ENCODE measurements around the gene C18orf63. TPM values are rescaled to one million over a fixed set of nuclear protein-coding genes. Genes with fewer than 3 reads are reported as not detected.
"Not testable (repeated sequence)": the region's sequence is repeated elsewhere in the genome, so short reads cannot be mapped to it uniquely, and the experiment has no call there.

C18orf63 gene
- not detected in 2 replicates for total RNA-seq (2014; rRNA removed; shearing (Covaris generic))

GRCh38 chr18:74315464-74316256 lies at the start of gene C18orf63:
C18orf63 (plus strand) TSS chr18:74315839; CDS start chr18:74317866, 2,027 bp downstream.
- no peak for DNase-seq (ENCODE audit: low read depth)

GRCh38 chr18:74266161-74266560 lies 49.5 kb upstream of the C18orf63 start:
- DNase-seq (ENCODE audit: low read depth): peak; percentile 4

GRCh38 chr18:74268175-74268574 lies 47.5 kb upstream of the C18orf63 start:
- no peak for DNase-seq (ENCODE audit: low read depth)

- DNase-seq (ENCODE audit: low read depth): no peak
Observed at GRCh38 chr18:74268933-74269620, 46.6 kb upstream of the C18orf63 start.

GRCh38 chr18:74271635-74272034 lies 44.0 kb upstream of the C18orf63 start:
- no peak for DNase-seq (ENCODE audit: low read depth)

GRCh38 chr18:74273394-74273793 lies 42.2 kb upstream of the C18orf63 start:
- DNase-seq (ENCODE audit: low read depth): no peak

DNA sequence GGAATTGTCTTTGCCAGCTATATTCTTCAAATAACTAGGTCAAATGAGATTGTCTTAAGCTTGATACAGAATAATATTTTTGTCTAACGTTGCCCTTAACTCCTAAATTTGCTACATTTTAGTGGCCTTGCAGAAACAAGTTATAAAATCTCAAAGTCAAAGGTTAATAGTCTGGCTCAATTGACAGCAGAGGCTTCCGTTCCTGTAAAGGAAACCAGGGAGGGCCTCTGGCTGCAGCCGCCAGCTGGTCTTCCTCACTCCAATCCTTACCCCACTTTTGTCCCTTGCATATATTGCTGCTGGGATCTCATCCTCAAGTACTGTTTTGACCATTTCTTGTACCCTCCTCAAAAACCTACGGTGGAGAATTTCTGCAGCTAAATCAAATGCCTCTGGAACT lies 40.9 kb upstream of the C18orf63 start:
- DNase-seq (ENCODE audit: low read depth): no peak

GRCh38 chr18:74275736-74276135 lies 39.9 kb upstream of the C18orf63 start:
- no peak for DNase-seq (ENCODE audit: low read depth)

DNA sequence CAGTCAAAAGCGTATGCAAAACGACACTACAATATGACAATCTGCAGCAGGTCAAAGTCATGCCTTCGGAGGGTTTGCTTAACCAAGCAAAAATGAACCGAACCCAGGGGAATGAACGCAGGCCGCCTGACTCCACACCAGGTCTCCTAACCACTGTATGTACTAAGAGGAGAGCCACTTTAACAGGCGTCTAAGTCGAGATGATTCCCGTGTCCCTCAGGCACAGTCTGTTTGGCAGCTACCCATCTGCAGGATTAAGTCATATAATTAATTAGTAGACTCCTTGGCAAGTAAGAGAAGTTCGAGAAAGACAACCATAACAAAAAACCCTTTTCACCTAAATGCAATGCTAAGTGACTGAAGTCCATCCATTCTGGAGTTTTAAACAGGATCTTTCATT lies 39.0 kb upstream of the C18orf63 start:
- DNase-seq (ENCODE audit: low read depth): no peak

- DNase-seq (ENCODE audit: low read depth): no peak
Observed at GRCh38 chr18:74277296-74277695, 38.3 kb upstream of the C18orf63 start.

DNA sequence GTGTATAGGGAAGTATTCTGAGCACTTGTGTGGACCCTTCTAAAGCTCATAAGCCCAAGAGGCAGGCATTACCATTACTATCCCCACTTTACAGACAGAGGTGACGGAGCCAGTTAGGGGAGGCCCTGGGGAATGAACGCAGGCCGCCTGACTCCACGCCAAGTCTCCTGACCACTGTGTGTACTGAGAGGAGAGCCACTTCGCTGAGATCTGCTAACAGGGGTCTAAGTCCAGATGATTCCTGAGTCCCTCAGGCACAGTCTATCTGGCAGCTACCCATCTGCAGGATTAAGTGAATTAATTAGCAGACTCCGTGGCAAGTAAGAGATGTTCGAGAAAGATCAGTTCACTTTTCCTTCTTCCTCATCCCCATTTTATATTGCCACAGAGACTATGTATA lies 37.6 kb upstream of the C18orf63 start:
- DNase-seq (ENCODE audit: low read depth): no peak

- no peak for DNase-seq (ENCODE audit: low read depth)
Observed at GRCh38 chr18:74278983-74279382, 36.7 kb upstream of the C18orf63 start.

- no peak for DNase-seq (ENCODE audit: low read depth)
Observed at GRCh38 chr18:74281011-74281979, 34.3 kb upstream of the C18orf63 start.

DNA sequence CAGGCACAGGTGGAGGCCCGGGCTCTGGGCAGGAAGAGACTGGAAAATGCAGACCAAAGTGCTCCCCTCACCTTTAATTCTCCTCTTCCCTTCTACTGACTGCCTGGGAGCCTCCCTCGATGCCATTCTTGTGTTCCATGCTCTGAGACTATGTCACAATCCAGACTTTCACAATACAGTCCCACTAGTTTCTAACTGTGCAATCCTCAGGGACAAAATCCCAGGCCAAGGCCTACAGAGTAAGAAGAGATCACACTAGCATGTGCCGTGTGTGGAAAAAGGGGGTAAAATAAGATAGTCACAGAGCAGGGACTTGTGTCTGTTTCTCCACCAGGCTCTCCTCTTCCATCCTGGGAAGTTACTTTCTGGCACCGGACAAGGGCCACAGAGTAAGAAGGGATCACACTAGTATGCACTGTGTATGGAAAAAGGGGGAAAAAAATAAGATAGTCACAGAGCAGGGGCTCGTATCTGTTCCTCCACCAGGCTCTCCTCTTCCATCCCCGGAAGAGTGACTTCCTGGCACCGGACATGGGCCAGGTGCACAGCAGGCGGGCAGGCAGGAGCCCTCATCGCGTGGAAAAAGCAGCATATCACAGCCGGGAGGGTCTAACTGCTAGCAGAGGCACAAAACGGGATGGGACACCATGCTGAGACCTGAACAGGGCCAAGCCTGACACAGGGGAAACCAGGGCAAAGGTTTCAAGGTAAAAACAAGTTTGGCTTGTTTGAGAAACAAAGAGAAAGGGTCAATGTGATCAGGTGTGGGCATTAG lies 33.5 kb upstream of the C18orf63 start:
- no peak for DNase-seq (ENCODE audit: low read depth)

DNA sequence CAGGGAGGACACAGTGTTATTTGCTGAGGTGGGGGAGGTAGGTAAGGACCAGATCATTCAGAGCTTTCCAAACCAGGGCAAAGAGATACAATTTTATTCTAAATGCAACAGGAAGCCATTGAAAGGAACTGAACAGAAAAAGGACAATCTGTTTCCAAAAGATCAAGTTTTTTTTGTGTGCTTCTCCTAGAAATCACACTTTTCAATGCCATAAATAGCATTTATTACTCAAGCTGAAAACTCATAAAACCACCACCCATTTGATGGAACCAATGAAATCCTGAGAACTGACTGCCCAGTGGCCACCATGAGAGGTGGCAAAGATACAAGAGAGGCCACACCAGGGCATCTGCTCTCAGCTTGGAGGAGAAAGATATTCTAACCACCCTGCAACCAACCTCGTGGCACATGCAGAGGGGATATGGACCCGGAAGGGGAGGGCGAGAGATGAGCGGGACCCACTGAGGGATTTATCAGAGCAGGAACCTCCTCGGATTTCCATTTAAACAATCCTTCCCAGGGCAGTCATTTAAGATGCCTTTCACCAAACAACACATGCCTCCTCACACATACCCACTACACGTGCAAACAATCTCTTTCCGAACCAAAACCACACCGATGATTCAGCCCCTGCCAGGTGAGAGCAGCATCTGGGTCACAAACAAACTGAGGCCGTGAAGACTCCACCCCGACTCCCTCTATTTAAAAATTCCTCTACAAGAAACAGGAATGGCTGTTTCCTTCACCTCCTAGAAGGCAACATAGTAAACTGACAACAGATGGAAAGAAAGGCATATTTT lies 32.7 kb upstream of the C18orf63 start:
- no peak for DNase-seq (ENCODE audit: low read depth)

- DNase-seq (ENCODE audit: low read depth): no peak
Observed at GRCh38 chr18:74283646-74284045, 32.0 kb upstream of the C18orf63 start.

- no peak for DNase-seq (ENCODE audit: low read depth)
Observed at GRCh38 chr18:74284191-74284979, 31.3 kb upstream of the C18orf63 start.

DNA sequence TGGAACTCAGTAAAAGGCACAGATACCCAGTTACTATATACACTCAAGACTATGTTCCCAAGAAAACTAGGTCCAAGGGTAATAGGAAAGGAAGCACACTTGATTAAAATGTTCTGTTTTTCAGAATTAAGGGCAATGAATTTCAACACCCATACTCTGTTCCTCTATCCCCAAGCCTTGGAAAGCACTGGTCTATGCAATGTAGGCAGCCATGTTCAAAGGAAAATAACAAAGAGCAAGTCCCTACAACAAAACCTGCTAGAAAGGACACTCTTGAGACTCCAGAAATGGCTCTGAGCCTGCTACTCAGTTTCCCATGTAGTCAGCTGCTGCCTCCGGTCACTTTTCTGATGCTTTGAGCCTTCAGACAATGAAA lies 30.7 kb upstream of the C18orf63 start:
- DNase-seq (ENCODE audit: low read depth): no peak

DNA sequence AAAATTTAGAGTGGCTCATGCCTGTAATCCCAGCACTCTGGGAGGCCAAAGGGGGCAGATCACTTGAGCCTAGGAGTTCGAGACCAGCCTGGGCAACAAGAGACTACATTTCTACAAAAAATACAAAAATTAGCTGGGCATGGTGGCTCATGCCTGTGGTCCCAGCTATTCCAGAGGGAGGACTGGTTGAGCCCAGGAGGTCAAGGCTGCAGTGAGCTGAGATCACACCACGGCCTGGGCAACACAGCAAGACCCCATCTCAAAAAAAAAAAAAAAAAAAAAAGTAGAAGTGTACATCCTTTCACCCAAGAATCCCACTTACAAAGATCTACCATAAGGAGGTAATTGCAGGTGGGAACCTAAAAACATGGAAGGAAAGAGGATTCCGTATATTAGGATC lies 30.1 kb upstream of the C18orf63 start:
- DNase-seq (ENCODE audit: low read depth): not testable (repeated sequence)

All from RPMI7951 (cell line).